ENCODE data around the gene PTPRN2. TPM values are rescaled to one million over a fixed set of nuclear protein-coding genes. Genes with fewer than 3 reads are reported as not detected.
"Not testable (repeated sequence)": the region's sequence is repeated elsewhere in the genome, so short reads cannot be mapped to it uniquely, and the experiment has no call there.

PTPRN2 gene
- polyA plus RNA-seq, 1 experiment = 0.31 TPM

DNA sequence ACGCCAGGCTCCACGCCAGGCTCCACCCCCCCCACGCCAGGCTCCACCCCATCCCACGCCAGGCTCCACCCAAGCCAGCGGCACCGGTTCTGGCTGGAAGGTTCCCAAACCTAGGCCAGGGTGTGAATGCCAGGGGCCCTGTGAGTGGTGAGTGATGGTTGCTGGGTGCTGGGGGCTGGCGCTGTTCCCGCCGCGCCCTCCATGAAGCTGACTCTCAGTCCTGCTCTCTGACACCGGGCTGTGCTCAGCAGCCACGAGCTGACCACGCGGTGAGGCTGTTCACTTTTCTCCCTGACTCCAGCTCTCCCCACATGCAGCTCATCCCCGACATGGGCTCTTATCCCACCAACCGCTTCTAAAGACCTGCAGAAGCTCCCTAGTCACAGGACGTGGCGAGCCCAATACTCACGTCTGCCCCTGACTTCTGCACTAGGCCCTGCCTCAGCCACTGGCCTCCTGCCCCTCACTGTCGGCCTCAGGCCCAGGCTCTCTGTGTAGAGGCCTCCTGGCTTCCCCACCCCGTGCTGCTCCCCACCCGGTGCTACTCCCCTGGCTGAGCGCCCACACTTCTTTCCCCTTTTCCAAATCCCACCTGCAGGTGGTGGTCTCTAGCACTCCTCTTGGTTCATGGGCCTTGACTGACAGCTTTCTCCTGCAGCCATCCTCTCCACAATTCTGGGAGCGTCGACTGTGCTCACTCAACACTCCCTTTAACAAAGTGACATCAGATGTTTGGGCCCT is 603.0 kb downstream of the PTPRN2 start:
- CTCF ChIA-PET = no interaction called here
- Histone ChIP-seq H3K4me3 (ENCODE audit: low read depth, low read length) (no peak overlapping the region), H3K27me3 (ENCODE audit: control insufficient read depth, insufficient read depth, low read length) (no peaks in the 10 kb centered on the region), H3K36me3 (ENCODE audit: control insufficient read depth, insufficient read depth, low read length) (no peaks in the 10 kb centered on the region)
- no peak for DNase-seq (ENCODE audit: low read depth)
- POLR2A ChIA-PET = no interaction called here
- TF ChIP-seq, protein P1, sequence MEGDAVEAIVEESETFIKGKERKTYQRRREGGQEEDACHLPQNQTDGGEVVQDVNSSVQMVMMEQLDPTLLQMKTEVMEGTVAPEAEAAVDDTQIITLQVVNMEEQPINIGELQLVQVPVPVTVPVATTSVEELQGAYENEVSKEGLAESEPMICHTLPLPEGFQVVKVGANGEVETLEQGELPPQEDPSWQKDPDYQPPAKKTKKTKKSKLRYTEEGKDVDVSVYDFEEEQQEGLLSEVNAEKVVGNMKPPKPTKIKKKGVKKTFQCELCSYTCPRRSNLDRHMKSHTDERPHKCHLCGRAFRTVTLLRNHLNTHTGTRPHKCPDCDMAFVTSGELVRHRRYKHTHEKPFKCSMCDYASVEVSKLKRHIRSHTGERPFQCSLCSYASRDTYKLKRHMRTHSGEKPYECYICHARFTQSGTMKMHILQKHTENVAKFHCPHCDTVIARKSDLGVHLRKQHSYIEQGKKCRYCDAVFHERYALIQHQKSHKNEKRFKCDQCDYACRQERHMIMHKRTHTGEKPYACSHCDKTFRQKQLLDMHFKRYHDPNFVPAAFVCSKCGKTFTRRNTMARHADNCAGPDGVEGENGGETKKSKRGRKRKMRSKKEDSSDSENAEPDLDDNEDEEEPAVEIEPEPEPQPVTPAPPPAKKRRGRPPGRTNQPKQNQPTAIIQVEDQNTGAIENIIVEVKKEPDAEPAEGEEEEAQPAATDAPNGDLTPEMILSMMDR (IDR thresholded peaks at IDR 0.05; ENCODE audit: insufficient read depth, low read depth, low read length) = no peak

DNA sequence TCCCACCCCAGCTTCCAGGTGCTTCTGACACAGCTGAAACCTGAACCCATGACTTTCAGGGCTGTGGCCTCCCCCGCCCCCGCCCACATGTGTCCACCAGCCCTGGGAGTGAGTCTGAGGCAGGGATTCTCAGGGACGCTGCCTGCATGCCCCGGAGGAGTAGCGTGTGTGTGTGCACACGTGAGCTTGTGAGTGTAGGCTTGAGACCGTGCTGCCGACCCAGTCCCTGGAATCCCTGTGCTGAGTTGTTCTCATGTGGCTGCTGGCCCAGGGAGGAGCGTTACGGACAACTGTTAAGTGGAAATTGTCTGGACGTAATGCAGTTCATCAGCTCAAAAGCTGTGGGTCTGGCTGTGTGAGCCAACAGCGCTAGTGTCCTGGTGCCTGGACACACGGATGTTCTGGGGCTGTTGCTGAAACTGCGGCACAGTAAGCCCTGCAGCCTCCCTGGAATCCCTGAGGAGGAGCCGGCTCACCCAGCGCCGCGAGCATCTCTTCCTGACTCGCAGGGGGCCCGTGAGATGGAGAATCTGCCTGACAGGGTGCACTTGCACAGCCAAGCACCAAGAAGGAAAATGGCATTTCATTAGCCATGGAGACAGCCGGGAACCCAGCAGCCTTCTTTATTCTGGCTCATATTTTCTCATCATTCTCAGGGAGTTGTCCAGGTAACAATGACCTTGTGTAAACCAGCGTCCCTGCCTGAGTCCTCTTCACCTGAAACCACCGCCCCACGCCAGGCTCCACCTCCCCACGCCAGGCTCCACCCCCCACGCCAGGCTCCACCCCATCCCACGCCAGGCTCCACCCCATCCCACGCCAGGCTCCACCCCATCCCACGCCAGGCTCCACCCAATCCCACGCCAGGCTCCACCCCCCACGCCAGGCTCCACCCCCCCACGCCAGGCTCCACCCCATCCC is 603.9 kb downstream of the PTPRN2 start:
- TF ChIP-seq, protein P1 (IDR thresholded peaks at IDR 0.05; ENCODE audit: insufficient read depth, low read depth, low read length) = no peak
- ChIA-PET CTCF (no interaction called here), POLR2A (no interaction called here)
- no peak overlapping the region for H3K4me3 ChIP-seq (ENCODE audit: low read depth, low read length)
- H3K36me3 ChIP-seq (ENCODE audit: control insufficient read depth, insufficient read depth, low read length) = no peaks in the 10 kb centered on the region
- DNase-seq (ENCODE audit: low read depth) = no peak
- H3K27me3 ChIP-seq (ENCODE audit: control insufficient read depth, insufficient read depth, low read length) = no peaks in the 10 kb centered on the region

DNA sequence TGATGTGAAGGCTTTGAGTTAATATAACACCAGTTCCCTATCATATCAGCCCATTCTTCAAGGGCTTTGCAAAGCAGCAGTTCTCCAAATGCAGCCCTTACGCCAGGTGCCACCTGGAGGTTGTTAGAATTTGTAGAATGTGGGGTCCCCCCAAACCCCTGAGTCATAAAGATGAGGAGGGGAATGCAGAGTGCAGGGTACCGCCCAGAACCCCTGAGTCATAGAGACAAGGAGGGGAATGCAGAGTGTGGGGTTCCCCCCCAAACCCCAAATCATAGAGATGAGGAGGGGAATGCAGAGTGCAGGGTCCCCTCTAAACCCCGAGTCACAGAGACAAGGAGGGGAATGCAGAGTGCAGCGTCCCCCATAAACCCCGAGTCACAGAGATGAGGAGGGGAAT is 605.8 kb downstream of the PTPRN2 start:
- POLR2A ChIA-PET = no interaction called here
- no peaks in the 10 kb centered on the region for H3K27me3 ChIP-seq (ENCODE audit: control insufficient read depth, insufficient read depth, low read length)
- H3K36me3 ChIP-seq (ENCODE audit: control insufficient read depth, insufficient read depth, low read length) = no peaks in the 10 kb centered on the region
- CTCF ChIA-PET = no interaction called here
- no peak for DNase-seq (ENCODE audit: low read depth)
- H3K4me3 ChIP-seq (ENCODE audit: low read depth, low read length) = no peak overlapping the region
- TF ChIP-seq, protein P1 (IDR thresholded peaks at IDR 0.05; ENCODE audit: insufficient read depth, low read depth, low read length) = no peak

DNA sequence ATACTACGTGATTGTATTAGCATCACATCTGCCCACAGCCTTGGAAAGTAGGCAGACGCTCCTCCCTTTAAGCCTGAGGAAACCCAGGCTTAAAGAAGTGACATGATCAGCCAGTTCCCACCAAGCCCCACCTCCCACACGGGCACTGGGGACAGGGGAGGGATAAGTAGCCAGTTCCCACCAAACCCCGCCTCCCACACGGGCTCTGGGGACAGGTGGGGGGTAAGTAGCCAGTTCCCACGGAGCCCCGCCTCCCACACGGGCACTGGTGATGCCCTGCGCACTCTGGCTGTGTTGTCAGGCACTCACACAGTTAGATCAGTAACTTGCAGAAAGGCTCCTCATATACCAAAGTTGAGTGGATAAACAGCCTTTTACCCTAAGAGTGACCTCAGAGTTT is 606.8 kb downstream of the PTPRN2 start:
- TF ChIP-seq, protein P1 (IDR thresholded peaks at IDR 0.05; ENCODE audit: insufficient read depth, low read depth, low read length) = no peak
- ChIA-PET CTCF (no interaction called here), POLR2A (no interaction called here)
- H3K4me3 ChIP-seq (ENCODE audit: low read depth, low read length) = no peak overlapping the region
- no peak for DNase-seq (ENCODE audit: low read depth)
- no peaks in the 10 kb centered on the region for H3K27me3 ChIP-seq (ENCODE audit: control insufficient read depth, insufficient read depth, low read length)
- H3K36me3 ChIP-seq (ENCODE audit: control insufficient read depth, insufficient read depth, low read length) = no peaks in the 10 kb centered on the region

DNA sequence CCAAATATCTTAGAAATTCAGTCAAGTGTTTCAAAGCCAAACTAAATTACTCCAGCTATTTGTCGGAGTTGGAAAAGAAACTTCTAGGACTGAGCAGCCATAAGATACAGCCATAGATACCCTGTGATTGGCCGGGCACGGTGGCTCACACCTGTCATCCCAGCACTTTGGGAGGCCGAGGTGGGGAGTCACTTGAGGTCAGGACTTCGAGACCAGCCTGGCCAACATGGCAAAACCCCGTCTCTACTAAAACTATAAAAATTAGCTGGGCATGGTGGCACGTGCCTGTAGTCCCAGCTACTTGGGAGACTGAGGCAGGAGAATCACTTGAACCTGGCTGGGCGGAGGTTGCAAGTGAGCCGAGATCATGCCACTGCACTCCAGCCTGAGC is 607.3 kb downstream of the PTPRN2 start:
- CTCF ChIA-PET; H3K27me3 ChIP-seq (ENCODE audit: control insufficient read depth, insufficient read depth, low read length); H3K36me3 ChIP-seq (ENCODE audit: control insufficient read depth, insufficient read depth, low read length); POLR2A ChIA-PET; H3K4me3 ChIP-seq (ENCODE audit: low read depth, low read length); DNase-seq (ENCODE audit: low read depth): not testable (repeated sequence)

Data from BJ (cell line).